HG03039 (cell line): ENCODE data around the gene ARFGAP3.

ENCODE experiments used
- ATAC-seq: cut with Tn5 transposase; IDR thresholded peaks from one replicate; pipeline ENCODE4 v1.9.1; 2021; ENCODE audit warnings: mild to moderate bottlenecking, moderate library complexity; ENCODE audit not compliant: unreplicated experiment

The ARFGAP3 gene

GRCh38 chr22:42884616-42885375 lies 27.7 kb upstream of the ARFGAP3 start:
- ATAC-seq: no peak

GRCh38 chr22:42883970-42884369 lies 26.9 kb upstream of the ARFGAP3 start:
- ATAC-seq: no peak

- no peak for ATAC-seq
Observed at GRCh38 chr22:42883121-42883520, 26.0 kb upstream of the ARFGAP3 start.

- ATAC-seq: no peak
Observed at GRCh38 chr22:42881982-42882656, 25.0 kb upstream of the ARFGAP3 start.

- no peak for ATAC-seq
Observed at GRCh38 chr22:42881298-42881697, 24.2 kb upstream of the ARFGAP3 start.

- ATAC-seq: no peak
Observed at GRCh38 chr22:42880815-42881214, 23.7 kb upstream of the ARFGAP3 start.

- no peak for ATAC-seq
Observed at GRCh38 chr22:42879371-42880021, 22.4 kb upstream of the ARFGAP3 start.

GRCh38 chr22:42878561-42879305 lies 21.7 kb upstream of the ARFGAP3 start:
- ATAC-seq: no peak

GRCh38 chr22:42877597-42878340 lies 20.7 kb upstream of the ARFGAP3 start:
- ATAC-seq: no peak

- ATAC-seq: no peak
Observed at GRCh38 chr22:42877158-42877557, 20.1 kb upstream of the ARFGAP3 start.

GRCh38 chr22:42876041-42876440 lies 19.0 kb upstream of the ARFGAP3 start:
- no peak for ATAC-seq

GRCh38 chr22:42874010-42874409 lies 16.9 kb upstream of the ARFGAP3 start:
- ATAC-seq: no peak

GRCh38 chr22:42873356-42873755 lies 16.3 kb upstream of the ARFGAP3 start:
- no peak for ATAC-seq

GRCh38 chr22:42872821-42873220 lies 15.7 kb upstream of the ARFGAP3 start:
- ATAC-seq: no peak

- ATAC-seq: no peak
Observed at GRCh38 chr22:42871146-42872050, 14.3 kb upstream of the ARFGAP3 start.

GRCh38 chr22:42869888-42870480 lies 12.9 kb upstream of the ARFGAP3 start:
- no peak for ATAC-seq

GRCh38 chr22:42869463-42869862 lies 12.4 kb upstream of the ARFGAP3 start:
- no peak for ATAC-seq

- no peak for ATAC-seq
Observed at GRCh38 chr22:42868751-42869251, 11.7 kb upstream of the ARFGAP3 start.

GRCh38 chr22:42866100-42866499 lies 9.0 kb upstream of the ARFGAP3 start:
- no peak for ATAC-seq
